ENCODE results near the gene GALNT10. TPM values are rescaled to one million over a fixed set of nuclear protein-coding genes. Genes with fewer than 3 reads are reported as not detected.

The GALNT10 gene
- polyA plus RNA-seq, 2 of the 4 experiments (the other 2 are of a cell fraction): 110 to 156 TPM

GRCh38 chr5:154466671-154467070 is 276.1 kb downstream of the GALNT10 start:
- DNase-seq (ENCODE audit: low read depth in 1 of 2, low spot score in 1 of 2) (no peak), FAIRE-seq (no peak), ATAC-seq (no peak)
- ChIA-PET CTCF (interaction anchor here (0.6 to 19.7 kb wide), 37 partner anchors 9 to 492 kb away, joined by 3 to 304 read pairs (median 4); partner anchors contain the start of gene HAND1), POLR2A (interaction anchor here (0.6 kb wide), 1 partner anchor 144 kb away, joined by 3 read pairs; no protein-coding TSS in a partner anchor)
- Histone ChIP-seq H3K4me1 (peaks cover 29% of the 10 kb centered on the region), H3K9me3 (no peaks in the 10 kb centered on the region), H3K4me2 (no peak overlapping the region), H3K4me3 (no peak overlapping the region), H3K27ac (no peak overlapping the region)
- WGBS (ENCODE audit: missing lambda C conversion rate): 62% methylated on average over 5 of the region's 5 CpGs
- TF ChIP-seq ZSCAN20 (CRISPR knock-in tag; IDR thresholded peaks at IDR 0.05) (no peak), PHF8 (IDR thresholded peaks at IDR 0.05; ENCODE audit: borderline replicate concordance, low read depth) (no peak), KDM1A (IDR thresholded peaks at IDR 0.05; ENCODE audit: low read depth) (no peak), EHF (CRISPR knock-in tag; IDR thresholded peaks at IDR 0.05) (no peak)
- TF ChIP-seq, protein P1, sequence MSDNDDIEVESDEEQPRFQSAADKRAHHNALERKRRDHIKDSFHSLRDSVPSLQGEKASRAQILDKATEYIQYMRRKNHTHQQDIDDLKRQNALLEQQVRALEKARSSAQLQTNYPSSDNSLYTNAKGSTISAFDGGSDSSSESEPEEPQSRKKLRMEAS (IDR thresholded peaks at IDR 0.05): no peak

- WGBS (ENCODE audit: missing lambda C conversion rate): 37% methylated on average over 18 of the region's 18 CpGs
- FAIRE-seq (no peak), ATAC-seq (peak; percentile 94 to 98)
Observed at GRCh38 chr5:154467655-154468354, 277.3 kb downstream of the GALNT10 start.

GRCh38 chr5:154470137-154470536 is 279.6 kb downstream of the GALNT10 start:
- WGBS (ENCODE audit: missing lambda C conversion rate): 96% methylated on average over 2 of the region's 2 CpGs
- ChIA-PET CTCF (interaction anchor here (0.8 to 19.7 kb wide), 5 partner anchors 39 to 398 kb away, joined by 3 to 304 read pairs (median 25); no protein-coding TSS in a partner anchor), POLR2A (no interaction called here)
- Histone ChIP-seq H3K4me1 (peaks cover 23% of the 10 kb centered on the region), H3K4me3 (no peak overlapping the region), H3K9me3 (no peaks in the 10 kb centered on the region), H3K4me2 (peak overlapping the region; percentile 41; the same call in 1 of the 3 replicates), H3K27ac (no peak overlapping the region; a peak in 1 of 6 replicates)
- DNase-seq (ENCODE audit: low read depth in 1 of 2, low spot score in 1 of 2): no peak
- TF ChIP-seq SMC3 (IDR thresholded peaks at IDR 0.05) (no peak), RAD21 (conservative IDR thresholded peaks at IDR 0.05 in 1 of 2, IDR thresholded peaks at IDR 0.05 in 1 of 2) (no peak), JUN (IDR thresholded peaks at IDR 0.05) (no peak), HEYL (CRISPR knock-in tag; IDR thresholded peaks at IDR 0.05) (no peak), NR3C1 (IDR thresholded peaks at IDR 0.05) (no peak), MAZ (IDR thresholded peaks at IDR 0.05; ENCODE audit: borderline replicate concordance, low read depth, low read length) (no peak), BHLHE40 (IDR thresholded peaks at IDR 0.05; ENCODE audit: low read depth, low read length) (no peak), HOXA7 (CRISPR knock-in tag; IDR thresholded peaks at IDR 0.05) (no peak), ATOH8 (CRISPR knock-in tag; IDR thresholded peaks at IDR 0.05; ENCODE audit: low read depth) (no peak)
- TF ChIP-seq, protein P2, sequence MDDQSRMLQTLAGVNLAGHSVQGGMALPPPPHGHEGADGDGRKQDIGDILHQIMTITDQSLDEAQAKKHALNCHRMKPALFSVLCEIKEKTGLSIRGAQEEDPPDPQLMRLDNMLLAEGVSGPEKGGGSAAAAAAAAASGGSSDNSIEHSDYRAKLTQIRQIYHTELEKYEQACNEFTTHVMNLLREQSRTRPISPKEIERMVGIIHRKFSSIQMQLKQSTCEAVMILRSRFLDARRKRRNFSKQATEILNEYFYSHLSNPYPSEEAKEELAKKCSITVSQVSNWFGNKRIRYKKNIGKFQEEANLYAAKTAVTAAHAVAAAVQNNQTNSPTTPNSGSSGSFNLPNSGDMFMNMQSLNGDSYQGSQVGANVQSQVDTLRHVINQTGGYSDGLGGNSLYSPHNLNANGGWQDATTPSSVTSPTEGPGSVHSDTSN (IDR thresholded peaks at IDR 0.05): no peak
- TF ChIP-seq, protein P3, sequence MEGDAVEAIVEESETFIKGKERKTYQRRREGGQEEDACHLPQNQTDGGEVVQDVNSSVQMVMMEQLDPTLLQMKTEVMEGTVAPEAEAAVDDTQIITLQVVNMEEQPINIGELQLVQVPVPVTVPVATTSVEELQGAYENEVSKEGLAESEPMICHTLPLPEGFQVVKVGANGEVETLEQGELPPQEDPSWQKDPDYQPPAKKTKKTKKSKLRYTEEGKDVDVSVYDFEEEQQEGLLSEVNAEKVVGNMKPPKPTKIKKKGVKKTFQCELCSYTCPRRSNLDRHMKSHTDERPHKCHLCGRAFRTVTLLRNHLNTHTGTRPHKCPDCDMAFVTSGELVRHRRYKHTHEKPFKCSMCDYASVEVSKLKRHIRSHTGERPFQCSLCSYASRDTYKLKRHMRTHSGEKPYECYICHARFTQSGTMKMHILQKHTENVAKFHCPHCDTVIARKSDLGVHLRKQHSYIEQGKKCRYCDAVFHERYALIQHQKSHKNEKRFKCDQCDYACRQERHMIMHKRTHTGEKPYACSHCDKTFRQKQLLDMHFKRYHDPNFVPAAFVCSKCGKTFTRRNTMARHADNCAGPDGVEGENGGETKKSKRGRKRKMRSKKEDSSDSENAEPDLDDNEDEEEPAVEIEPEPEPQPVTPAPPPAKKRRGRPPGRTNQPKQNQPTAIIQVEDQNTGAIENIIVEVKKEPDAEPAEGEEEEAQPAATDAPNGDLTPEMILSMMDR (IDR thresholded peaks at IDR 0.05): no peak
- ATAC-seq: no peak
- FAIRE-seq: no peak

More at GRCh38 chr5:154467655-154468354, 277.3 kb downstream of the GALNT10 start:
- no peak overlapping the region for H3K4me3 ChIP-seq
- peaks cover 29% of the 10 kb centered on the region for H3K4me1 ChIP-seq
- no peak for TF ChIP-seq RARB (CRISPR knock-in tag; IDR thresholded peaks at IDR 0.05)
- no peak for TF ChIP-seq HOXB13 (CRISPR knock-in tag; IDR thresholded peaks at IDR 0.05; ENCODE audit: low read depth)
- TF ChIP-seq POLR2AphosphoS2 (conservative IDR thresholded peaks at IDR 0.05; ENCODE audit: low read length): no peak
- TF ChIP-seq, protein P4, sequence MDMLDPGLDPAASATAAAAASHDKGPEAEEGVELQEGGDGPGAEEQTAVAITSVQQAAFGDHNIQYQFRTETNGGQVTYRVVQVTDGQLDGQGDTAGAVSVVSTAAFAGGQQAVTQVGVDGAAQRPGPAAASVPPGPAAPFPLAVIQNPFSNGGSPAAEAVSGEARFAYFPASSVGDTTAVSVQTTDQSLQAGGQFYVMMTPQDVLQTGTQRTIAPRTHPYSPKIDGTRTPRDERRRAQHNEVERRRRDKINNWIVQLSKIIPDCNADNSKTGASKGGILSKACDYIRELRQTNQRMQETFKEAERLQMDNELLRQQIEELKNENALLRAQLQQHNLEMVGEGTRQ (IDR thresholded peaks at IDR 0.05): no peak
- TF ChIP-seq TP53 (CRISPR knock-in tag; IDR thresholded peaks at IDR 0.05): no peak
- TF ChIP-seq NFE2L2 (conservative IDR thresholded peaks at IDR 0.05; ENCODE audit: low read length): no peak
- TF ChIP-seq RFX5 (IDR thresholded peaks at IDR 0.05): no peak
- no peak for TF ChIP-seq JUN (IDR thresholded peaks at IDR 0.05)
- no peak for TF ChIP-seq GATA3 (IDR thresholded peaks at IDR 0.05; ENCODE audit: borderline replicate concordance)
- no peak for TF ChIP-seq SREBF2 (IDR thresholded peaks at IDR 0.05)
- TF ChIP-seq SMC3 (IDR thresholded peaks at IDR 0.05): peak; percentile 97
- TF ChIP-seq JUNB (IDR thresholded peaks at IDR 0.05): no peak
- peak; percentile 87 to 93 for TF ChIP-seq RAD21 (conservative IDR thresholded peaks at IDR 0.05 in 1 of 2, IDR thresholded peaks at IDR 0.05 in 1 of 2)
- no peak for TF ChIP-seq BHLHE40 (IDR thresholded peaks at IDR 0.05; ENCODE audit: low read depth, low read length)
- TF ChIP-seq, protein P3 (IDR thresholded peaks at IDR 0.05): peak; percentile 93
- no peak for TF ChIP-seq MAZ (IDR thresholded peaks at IDR 0.05; ENCODE audit: borderline replicate concordance, low read depth, low read length)
- no peak for TF ChIP-seq CEBPB (IDR thresholded peaks at IDR 0.05)
- TF ChIP-seq PHF8 (IDR thresholded peaks at IDR 0.05; ENCODE audit: borderline replicate concordance, low read depth): no peak
- POLR2A ChIA-PET: no interaction called here
- peak; percentile 65 to 94 for DNase-seq (ENCODE audit: low read depth in 1 of 2, low spot score in 1 of 2)
- H3K9me3 ChIP-seq: no peaks in the 10 kb centered on the region
- no peak overlapping the region for H3K27ac ChIP-seq
- H3K4me2 ChIP-seq: no peak overlapping the region
- CTCF ChIA-PET: interaction anchor here (0.7 to 19.7 kb wide), 56 partner anchors 9 to 493 kb away, joined by 3 to 304 read pairs (median 5); no protein-coding TSS in a partner anchor
